HL-60 (cell line): Measurements from ENCODE around the gene CYP3A4.

Experiments
- DNase-seq, 2 experiments: peaks; one replicate each; pipeline ENCODE4 v3.0.0-alpha.2; 2010 to 2020; ENCODE audit warnings: low read depth in 1 of 2, low spot score in 1 of 2
- H3K27ac ChIP-seq: fragments of 250-450 bp; sonication (Bioruptor Pico); replicated peaks from 2 replicates; pipeline ENCODE4 v1.5.1; 2020; ENCODE audit warnings: mild to moderate bottlenecking, moderate library complexity
- H3K27me3 ChIP-seq: fragments of 250-450 bp; sonication (Bioruptor Pico); 2 replicates; pipeline ENCODE4 v1.5.1; 2021; ENCODE audit warnings: mild to moderate bottlenecking, moderate library complexity; ENCODE audit not compliant: insufficient read depth, poor library complexity, severe bottlenecking
- H3K4me3 ChIP-seq: replicated peaks from 2 replicates; pipeline ENCODE4 v1.5.1; 2011; ENCODE audit warnings: mild to moderate bottlenecking, control low read depth, low read length; ENCODE audit not compliant: insufficient read depth
- CTCF ChIP-seq: IDR thresholded peaks from one replicate; pipeline ENCODE4 v1.5.1; 2011; ENCODE audit warnings: low read length, control low read depth, inconsistent platforms; ENCODE audit not compliant: insufficient read depth
- GABPA ChIP-seq: IDR thresholded peaks from 2 replicates; pipeline ENCODE4 v1.6.1; 2012; ENCODE audit warnings: low read depth
- POLR2AphosphoS5 ChIP-seq: IDR thresholded peaks from 2 replicates; pipeline ENCODE4 v1.6.1; 2012; ENCODE audit warnings: low read depth
- REST ChIP-seq: IDR thresholded peaks from 2 replicates; pipeline ENCODE4 v1.6.1; 2012; ENCODE audit warnings: low read depth; ENCODE audit not compliant: insufficient replicate concordance
- SPI1 ChIP-seq: IDR thresholded peaks from 2 replicates; pipeline ENCODE4 v1.6.1; 2012; ENCODE audit warnings: low read depth, mild to moderate bottlenecking, borderline replicate concordance

Gene CYP3A4

GRCh38 chr7:99820408-99821027, 36.5 kb upstream of the CYP3A4 start:
- H3K27me3 ChIP-seq, result no peaks in the 10 kb centered on the region
- no peak overlapping the region for H3K4me3 ChIP-seq
- TF ChIP-seq REST, result no peak
- no peak for TF ChIP-seq GABPA
- no peak for TF ChIP-seq CTCF
- TF ChIP-seq POLR2AphosphoS5, result no peak
- no peak for TF ChIP-seq SPI1
- H3K27ac ChIP-seq, result no peak overlapping the region
- no peak for DNase-seq

GRCh38 chr7:99808766-99809165, 24.8 kb upstream of the CYP3A4 start:
- no peak for DNase-seq

GRCh38 chr7:99806839-99807478, 23.0 kb upstream of the CYP3A4 start:
- TF ChIP-seq SPI1, result no peak
- no peak for TF ChIP-seq GABPA
- no peak for TF ChIP-seq POLR2AphosphoS5
- TF ChIP-seq CTCF, result no peak
- TF ChIP-seq REST, result no peak
- DNase-seq, result no peak
- H3K27ac ChIP-seq, result no peak overlapping the region
- H3K27me3 ChIP-seq, result no peaks in the 10 kb centered on the region
- H3K4me3 ChIP-seq, result no peak overlapping the region

More at GRCh38 chr7:99808766-99809165, 24.8 kb upstream of the CYP3A4 start:
- H3K27ac ChIP-seq, result no peak overlapping the region
- H3K27me3 ChIP-seq, result no peaks in the 10 kb centered on the region
- no peak overlapping the region for H3K4me3 ChIP-seq
- TF ChIP-seq CTCF (no peak), SPI1 (no peak), GABPA (no peak)
